Measurements from ENCODE around the gene IFT172.

IFT172 gene

GRCh38 chr2:27494284-27494943 is 4.9 kb upstream of the IFT172 start:
- TF ChIP-seq, protein P1, sequence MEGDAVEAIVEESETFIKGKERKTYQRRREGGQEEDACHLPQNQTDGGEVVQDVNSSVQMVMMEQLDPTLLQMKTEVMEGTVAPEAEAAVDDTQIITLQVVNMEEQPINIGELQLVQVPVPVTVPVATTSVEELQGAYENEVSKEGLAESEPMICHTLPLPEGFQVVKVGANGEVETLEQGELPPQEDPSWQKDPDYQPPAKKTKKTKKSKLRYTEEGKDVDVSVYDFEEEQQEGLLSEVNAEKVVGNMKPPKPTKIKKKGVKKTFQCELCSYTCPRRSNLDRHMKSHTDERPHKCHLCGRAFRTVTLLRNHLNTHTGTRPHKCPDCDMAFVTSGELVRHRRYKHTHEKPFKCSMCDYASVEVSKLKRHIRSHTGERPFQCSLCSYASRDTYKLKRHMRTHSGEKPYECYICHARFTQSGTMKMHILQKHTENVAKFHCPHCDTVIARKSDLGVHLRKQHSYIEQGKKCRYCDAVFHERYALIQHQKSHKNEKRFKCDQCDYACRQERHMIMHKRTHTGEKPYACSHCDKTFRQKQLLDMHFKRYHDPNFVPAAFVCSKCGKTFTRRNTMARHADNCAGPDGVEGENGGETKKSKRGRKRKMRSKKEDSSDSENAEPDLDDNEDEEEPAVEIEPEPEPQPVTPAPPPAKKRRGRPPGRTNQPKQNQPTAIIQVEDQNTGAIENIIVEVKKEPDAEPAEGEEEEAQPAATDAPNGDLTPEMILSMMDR (IDR thresholded peaks at IDR 0.05): no peak
- H3K4me3 ChIP-seq: peak overlapping the region; percentile 95
- H3K27ac ChIP-seq: peak overlapping the region; percentile 79 to 90
- DNase-seq (ENCODE audit: low spot score): peak; percentile 83

DNA sequence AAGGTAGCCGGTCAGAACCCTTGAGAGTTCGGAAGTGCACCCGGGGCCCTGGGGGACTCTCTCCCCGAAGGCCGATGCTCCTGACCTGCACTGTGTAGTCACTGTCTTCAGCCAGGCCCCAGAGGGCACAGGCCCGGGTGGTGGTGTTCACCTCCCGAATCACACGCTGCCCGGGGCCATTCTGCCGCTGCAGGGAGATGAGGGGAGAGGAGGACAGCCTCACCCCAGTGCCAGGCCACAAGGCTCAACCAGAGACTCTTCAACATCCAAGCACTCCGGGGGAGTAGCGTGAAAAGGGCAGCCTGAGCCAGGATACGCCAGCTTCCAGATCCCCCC is 4.4 kb upstream of the IFT172 start:
- Histone ChIP-seq H3K27ac (peak overlapping the region; percentile 79 to 90), H3K4me3 (peak overlapping the region; percentile 95)
- DNase-seq (ENCODE audit: low spot score): no peak
- TF ChIP-seq, protein P1 (IDR thresholded peaks at IDR 0.05): no peak

DNA sequence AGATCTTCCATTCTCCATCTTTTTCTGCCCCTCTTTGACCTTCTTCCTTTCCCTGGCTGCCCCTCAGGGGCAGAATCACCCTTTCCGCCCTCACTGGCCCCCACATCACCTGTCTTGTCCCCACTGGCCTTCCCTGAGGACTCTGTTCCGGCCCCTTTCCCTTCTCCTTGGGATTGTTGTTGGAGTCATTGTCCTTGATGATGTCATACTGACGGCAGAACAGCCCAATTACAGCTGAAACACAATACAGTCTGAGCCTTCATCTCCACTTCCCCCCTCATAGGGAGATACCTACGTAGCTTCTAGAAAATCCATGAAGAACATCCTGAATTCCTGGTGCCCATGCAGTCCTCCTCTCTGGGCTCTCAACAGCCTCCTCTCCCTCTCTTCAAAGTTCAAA is 3.0 kb upstream of the IFT172 start:
- Histone ChIP-seq H3K4me3 (no peak overlapping the region), H3K27ac (no peak overlapping the region)
- DNase-seq (ENCODE audit: low spot score): no peak
- TF ChIP-seq, protein P1 (IDR thresholded peaks at IDR 0.05): no peak

DNA sequence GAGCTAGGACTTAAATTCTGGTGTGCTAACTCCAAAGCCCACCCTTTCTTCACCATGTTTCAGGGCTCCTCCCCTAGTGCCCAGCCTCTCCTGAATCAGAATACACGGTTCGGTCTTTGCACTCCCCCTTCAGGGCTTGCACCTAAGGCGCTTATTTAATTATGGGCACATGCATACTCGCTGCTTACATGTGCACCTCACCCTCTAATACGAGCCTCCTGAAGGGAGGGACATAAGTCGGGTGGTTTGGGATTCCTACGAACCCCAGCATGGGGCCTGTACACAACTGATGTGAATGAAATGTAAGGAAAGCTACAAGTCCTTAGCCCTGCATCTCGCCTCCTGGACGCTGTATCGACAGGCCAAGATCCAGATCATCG is 435 bp downstream of the IFT172 start:
- DNase-seq (ENCODE audit: low spot score): no peak
- Histone ChIP-seq H3K27ac (peak overlapping the region; percentile 69 to 83), H3K4me3 (peak overlapping the region; percentile 87)
- TF ChIP-seq, protein P1 (IDR thresholded peaks at IDR 0.05): no peak

DNA sequence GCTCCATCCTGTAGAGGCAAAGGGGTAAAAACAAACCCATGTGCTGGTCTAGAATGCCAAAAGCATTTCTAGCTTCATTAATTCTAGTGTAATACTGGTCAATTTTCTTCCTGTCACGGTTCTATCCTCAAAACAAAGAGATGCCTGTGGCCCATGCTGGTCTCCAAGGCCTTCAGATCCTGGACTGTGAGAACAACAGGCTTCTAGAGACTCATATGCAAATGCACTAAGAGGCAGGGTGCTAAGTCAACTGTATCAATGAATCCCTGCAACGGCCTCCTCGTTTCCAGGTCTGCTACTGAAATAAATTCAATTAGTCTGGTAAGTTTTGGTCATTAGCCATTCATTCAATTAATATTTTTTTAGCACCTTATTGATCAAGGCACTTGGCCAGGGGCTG is 4.0 kb downstream of the IFT172 start:
- TF ChIP-seq, protein P1 (IDR thresholded peaks at IDR 0.05): no peak
- no peak for DNase-seq (ENCODE audit: low spot score)
- H3K4me3 ChIP-seq: no peak overlapping the region
- no peak overlapping the region for H3K27ac ChIP-seq

- H3K27ac ChIP-seq: no peak overlapping the region
- TF ChIP-seq, protein P1 (IDR thresholded peaks at IDR 0.05): no peak
- no peak overlapping the region for H3K4me3 ChIP-seq
- no peak for DNase-seq (ENCODE audit: low spot score)
Observed at GRCh38 chr2:27471961-27472360, 17.6 kb downstream of the IFT172 start.

GRCh38 chr2:27464443-27464842 is 25.1 kb downstream of the IFT172 start:
- Histone ChIP-seq H3K4me3 (no peak overlapping the region), H3K27ac (no peak overlapping the region)
- TF ChIP-seq, protein P1 (IDR thresholded peaks at IDR 0.05): no peak
- DNase-seq (ENCODE audit: low spot score): no peak
